HCT116 (cell line): ENCODE measurements around the gene SUV39H1. TPM values are rescaled to one million over a fixed set of nuclear protein-coding genes. Genes with fewer than 3 reads are reported as not detected.
"Not testable (repeated sequence)": the region's sequence is repeated elsewhere in the genome, so short reads cannot be mapped to it uniquely, and the experiment has no call there.

Experiments
- ATAC-seq: fragments of 200-7000 bp; cut with Tn5 transposase; 2 replicates; pipeline ENCODE4 v1.9.1; 2020; ENCODE audit warnings: mild to moderate bottlenecking, moderate library complexity
- BruUV-seq: library from RNA; stranded (reverse); fragments of 400-500 nt; replicated peaks from 2 replicates; lab custom pipeline; 2021; lab: Mats Ljungman, UMichigan
- CTCF ChIA-PET: fragments of 300-600 bp; sonication (Branson Sonifier 250); formaldehyde crosslinking; loops from one replicate; lab custom pipeline; 2021; ENCODE audit warnings: antibody characterized with exemption; lab: Charles Lee
- POLR2A ChIA-PET: fragments of 300-600, 350-600 bp; sonication (Branson Sonifier 250); formaldehyde crosslinking; loops from one replicate; lab custom pipeline; 2021; ENCODE audit warnings: antibody characterized with exemption; lab: Charles Lee
- RAD21 ChIA-PET, 2 experiments: fragments of 300-600 bp; sonication (Branson Sonifier 250); formaldehyde crosslinking; loops; one replicate each; lab custom pipeline; 2023; ENCODE audit warnings: low total read pairs in 2 of 2; ENCODE audit not compliant: uncharacterized antibody in 2 of 2, unreplicated experiment in 2 of 2, low non-redundant PET in 1 of 2; lab: Charles Lee
- DNase-seq: peaks from one replicate; pipeline ENCODE4 v3.0.0-alpha.2; 2010; ENCODE audit warnings: low read depth, low spot score
- H2AFZ ChIP-seq: fragments of 200-600 bp; shearing (Covaris generic), sonication (generic); 2 replicates; pipeline ENCODE4 v1.6.1; 2017; ENCODE audit warnings: low read depth, mixed run types, mixed read lengths, antibody characterized with exemption, low read length; ENCODE audit not compliant: poor library complexity, severe bottlenecking
- H3K27ac ChIP-seq: 2 replicates; pipeline ENCODE4 v1.5.1; 2012; ENCODE audit warnings: low read depth, low read length
- H3K27me3 ChIP-seq: fragments of 200-600 bp; sonication (generic); 2 replicates; pipeline ENCODE4 v1.6.1; 2016; ENCODE audit warnings: mixed run types, low read length, mixed read lengths; ENCODE audit not compliant: insufficient read depth
- H3K36me3 ChIP-seq, 2 experiments: fragments of 200-500 bp in 1 of 2; fragments of 200-600 bp in 1 of 2; sonication (Bioruptor generic) in 1 of 2; sonication (generic) in 1 of 2; 2 replicates each; pipeline versions ENCODE4 v1.5.1 to v1.6.1; 2014 to 2016; ENCODE audit warnings: low read length in 2 of 2, inconsistent platforms in 1 of 2, mixed read lengths in 1 of 2, mixed run types in 1 of 2; ENCODE audit not compliant: insufficient read depth in 2 of 2, control insufficient read depth in 1 of 2
- H3K4me1 ChIP-seq, 2 experiments: fragments of 200-600 bp in 1 of 2; sonication (generic) in 1 of 2; 2 replicates each; pipeline versions ENCODE4 v1.5.1 to v1.6.1; 2012 to 2017; ENCODE audit warnings: low read length in 2 of 2, inconsistent platforms in 1 of 2, mild to moderate bottlenecking in 1 of 2, mixed read lengths in 1 of 2, mixed run types in 1 of 2, moderate library complexity in 1 of 2; ENCODE audit not compliant: insufficient read depth in 2 of 2, control insufficient read depth in 1 of 2
- H3K4me2 ChIP-seq: fragments of 200-600 bp; sonication (generic); 2 replicates; pipeline ENCODE4 v1.6.1; 2017; ENCODE audit warnings: mixed run types, low read length, mixed read lengths
- H3K4me3 ChIP-seq, 2 experiments: fragments of 200-600 bp in 1 of 2; sonication (generic) in 1 of 2; replicated peaks in 1 of 2; 2 replicates each; pipeline ENCODE4 v1.5.1; 2011 to 2016; ENCODE audit warnings: low read length in 2 of 2, control low read depth in 1 of 2, low read depth in 1 of 2, mild to moderate bottlenecking in 1 of 2, mixed read lengths in 1 of 2, mixed run types in 1 of 2
- H3K79me2 ChIP-seq: fragments of 200-600 bp; sonication (generic); 2 replicates; pipeline ENCODE4 v1.6.1; 2017; ENCODE audit warnings: mild to moderate bottlenecking, mixed run types, low read length, moderate library complexity, mixed read lengths; ENCODE audit not compliant: insufficient read depth
- H3K9ac ChIP-seq: fragments of 200-600 bp; sonication (generic); 2 replicates; pipeline ENCODE4 v1.6.1; 2016; ENCODE audit warnings: low read length, mixed read lengths
- H3K9me2 ChIP-seq: fragments of 200-600 bp; sonication (generic), shearing (Covaris generic); 2 replicates; pipeline ENCODE4 v1.6.1; 2017; ENCODE audit warnings: mixed run types, mild to moderate bottlenecking, moderate library complexity; ENCODE audit not compliant: insufficient read depth
- H3K9me3 ChIP-seq, 2 experiments: fragments of 200-500 bp in 1 of 2; fragments of 200-600 bp in 1 of 2; sonication (Bioruptor generic) in 1 of 2; sonication (generic) in 1 of 2; 2 replicates each; pipeline ENCODE4 v1.6.1; 2014 to 2017; ENCODE audit warnings: low read length in 2 of 2, mixed read lengths in 2 of 2, inconsistent platforms in 1 of 2, low read depth in 1 of 2, mild to moderate bottlenecking in 1 of 2, mixed run types in 1 of 2, moderate library complexity in 1 of 2; ENCODE audit not compliant: control insufficient read depth in 1 of 2, insufficient read depth in 1 of 2
- H4K20me1 ChIP-seq: fragments of 200-600 bp; sonication (generic), shearing (Covaris generic); 2 replicates; pipeline ENCODE4 v1.6.1; 2017; ENCODE audit warnings: mixed run types, mild to moderate bottlenecking, moderate library complexity; ENCODE audit not compliant: insufficient read depth
- ZFX ChIP-seq: fragments of 450-650 bp; IDR thresholded peaks from 2 replicates; pipeline ENCODE4 v1.6.1; 2017
- intact Hi-C: fragments of 100-400 bp; cut with micrococcal nuclease; formaldehyde crosslinking; loops from 2 replicates; pipeline ENCODE4 v1.10.0; 2022
- total RNA-seq: library from RNA; stranded (reverse); gene quantifications from one replicate; pipeline ENCODE4 v1.2.1, GENCODE V29; 2021; ENCODE audit not compliant: unreplicated experiment

The SUV39H1 gene
- total RNA-seq, 1 experiment from 2014 or later: 16.3 TPM

- Histone ChIP-seq H3K36me3 (no peaks in the 10 kb centered on the region), H3K4me2 (no peak overlapping the region), H3K4me1 (no peaks in the 10 kb centered on the region), H3K4me3 (no peak overlapping the region), H4K20me1 (no peaks in the 10 kb centered on the region), H3K9ac (no peak overlapping the region), H3K27me3 (no peaks in the 10 kb centered on the region), H3K9me2 (no peaks in the 10 kb centered on the region), H2AFZ (no peak overlapping the region), H3K79me2 (no peaks in the 10 kb centered on the region), H3K9me3 (no peaks in the 10 kb centered on the region), H3K27ac (no peak overlapping the region)
- DNase-seq (no peak), ATAC-seq (no peak)
- TF ChIP-seq ZFX: no peak
- ChIA-PET RAD21 (no interaction called here), POLR2A (no interaction called here), CTCF (no interaction called here)
- BruUV-seq: no TSS peak
- intact Hi-C loops: no loop called here
These were observed 7.2 kb upstream of the SUV39H1 start for GRCh38 chrX:48689208-48689920.

DNA sequence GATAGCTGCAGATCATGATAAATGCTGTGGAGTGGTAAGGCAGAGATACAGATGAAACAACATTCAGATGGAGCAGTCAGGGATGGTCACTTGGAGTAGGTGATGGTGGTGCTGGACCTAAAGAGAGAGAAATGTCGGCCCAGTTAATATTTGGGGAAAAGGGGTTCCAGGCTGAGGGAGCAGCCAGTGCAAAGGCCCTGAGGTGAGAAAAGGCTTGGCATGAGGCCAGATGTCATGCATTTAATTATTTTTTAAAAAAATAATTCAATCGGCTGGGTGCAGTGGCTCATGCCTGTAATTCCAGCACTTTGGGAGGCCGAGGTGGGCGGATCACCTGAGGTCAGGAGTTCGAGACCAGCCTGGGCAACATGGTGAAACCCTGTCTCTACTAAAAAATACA is 4.8 kb upstream of the SUV39H1 start:
- H3K9me3 ChIP-seq, H4K20me1 ChIP-seq, H3K9me2 ChIP-seq, CTCF ChIA-PET, H3K36me3 ChIP-seq, H3K4me2 ChIP-seq, POLR2A ChIA-PET, H3K27me3 ChIP-seq, BruUV-seq, H3K9ac ChIP-seq, H3K27ac ChIP-seq, RAD21 ChIA-PET, intact Hi-C loops, H3K4me3 ChIP-seq, ATAC-seq, H2AFZ ChIP-seq, H3K4me1 ChIP-seq, DNase-seq, H3K79me2 ChIP-seq: not testable (repeated sequence)
